Adipose tissue (tissue), 3 donors: Measurements from ENCODE around the gene PEX11A. TPM values are rescaled to one million over a fixed set of nuclear protein-coding genes. Genes with fewer than 3 reads are reported as not detected.

Experiments used
- H3K27ac ChIP-seq: one replicate; pipeline ENCODE4 v1.5.1; 2013; ENCODE audit warnings: low read depth, low read length
- WGBS, 3 donors: extraction: QIAGEN DNeasy Blood & Tissue Kit; methylation state at CpG; one replicate each; pipeline ENCODE4 v1.1.7; 2013; 5-methylcytosine and 5-hydroxymethylcytosine counted together
- polyA plus RNA-seq, 3 donors: library from polyadenylated mRNA; stranded (reverse); fragments of 200-250 nt; gene quantifications; one replicate each; pipeline ENCODE4 v1.2.3, GENCODE V29; 2013
- donor health status: healthy with polysubstance abuse.
- donor health status: Bipolar disorder and iron deficiency.
- donor health status: healthy.

Gene PEX11A
- polyA plus RNA-seq, 3 donors: 11.3 to 40.4 (median 12.8) TPM

DNA sequence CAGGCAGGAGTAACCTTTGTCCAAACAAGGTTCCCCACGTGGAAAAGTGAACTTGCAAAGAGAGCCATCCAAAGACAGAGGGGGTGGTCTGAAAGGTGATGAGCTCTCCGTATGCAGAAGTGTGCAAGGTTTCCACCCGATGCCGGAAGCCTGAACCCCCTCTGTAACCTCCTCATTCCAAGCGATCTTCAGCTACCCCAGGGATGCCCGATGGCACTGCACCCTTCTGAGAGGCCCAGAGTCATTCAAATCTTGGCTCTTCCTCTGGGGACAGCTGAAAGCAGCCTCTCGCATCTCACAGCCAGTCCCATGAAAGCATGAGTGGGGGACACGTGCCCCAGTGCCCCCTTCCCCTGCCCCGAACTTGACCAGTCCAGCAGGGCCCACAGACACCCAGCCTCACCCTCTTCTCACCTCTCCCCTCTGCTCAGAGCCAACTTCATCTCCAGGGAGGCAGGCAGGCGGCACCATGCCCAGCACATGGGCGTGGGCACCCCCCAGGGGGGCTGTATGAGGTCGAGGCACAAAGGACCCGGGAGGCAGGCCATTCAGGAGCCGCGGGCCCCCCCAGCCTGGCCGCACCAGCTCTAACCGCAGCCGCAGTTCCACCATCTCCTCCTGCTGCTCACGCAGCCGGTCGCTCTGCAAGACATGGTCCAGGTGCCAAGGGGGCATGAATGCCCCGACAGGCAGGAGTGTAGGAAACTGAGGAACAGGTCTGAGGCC, 44.0 kb downstream of the PEX11A start:
- WGBS, 3 donors: 74 to 88% (median 80%) methylated on average over 20 to 22 of the region's 22 CpGs
- H3K27ac ChIP-seq: no peak overlapping the region

GRCh38 chr15:89645680-89646079, 44.9 kb downstream of the PEX11A start:
- WGBS, 3 donors: 93 to 97% (median 95%) methylated on average over 7 to 8 of the region's 8 CpGs
- H3K27ac ChIP-seq: no peak overlapping the region

DNA sequence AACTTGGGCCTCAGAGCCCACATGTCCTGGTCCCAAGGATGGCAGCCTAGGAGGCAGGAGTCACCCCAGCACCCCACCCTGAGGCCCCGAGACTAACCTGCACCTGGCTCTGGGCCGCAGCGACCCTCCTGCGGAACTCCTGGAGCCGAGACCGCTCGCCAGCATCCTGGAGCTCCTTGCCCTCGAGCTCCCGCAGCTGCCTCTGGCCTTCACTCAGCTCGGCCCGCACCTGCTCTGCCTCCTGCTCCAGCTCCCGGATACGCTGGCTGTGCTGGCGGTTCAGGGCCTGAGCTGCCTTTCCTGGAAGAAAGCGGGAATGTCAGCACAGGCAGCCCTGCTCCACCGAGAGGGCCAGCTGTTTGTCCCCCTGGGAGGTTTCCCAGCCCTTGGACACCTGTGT, 48.4 kb downstream of the PEX11A start:
- 87 to 96% (median 95%) methylated on average over 16 of the region's 16 CpGs for WGBS, 3 donors
- no peak overlapping the region for H3K27ac ChIP-seq

DNA sequence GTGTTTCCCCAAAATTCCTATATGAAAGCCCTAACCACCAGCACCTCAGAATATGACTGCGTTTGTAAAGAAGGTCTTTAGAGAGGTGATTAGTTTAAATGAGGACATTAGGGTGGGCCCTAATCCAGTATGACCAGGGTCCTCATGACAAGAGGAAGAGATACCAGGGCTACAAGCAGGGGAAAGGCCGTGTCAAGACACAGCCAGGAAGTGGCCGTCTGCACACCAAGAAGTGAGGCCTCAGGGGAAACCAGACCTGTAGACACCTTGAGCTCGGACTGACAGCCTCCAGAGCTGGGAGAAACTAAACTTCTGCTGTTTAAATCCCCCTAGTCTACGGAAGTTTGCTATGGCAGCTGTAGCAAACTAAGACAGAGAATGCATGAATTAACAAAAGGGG, 49.5 kb downstream of the PEX11A start:
- WGBS, 3 donors: 70 to 90% (median 77%) methylated on average over 5 of the region's 5 CpGs
- H3K27ac ChIP-seq: no peak overlapping the region

- 96 to 97% (median 96%) methylated on average over 5 of the region's 5 CpGs for WGBS, 3 donors
- H3K27ac ChIP-seq: no peak overlapping the region
Measured at GRCh38 chr15:89640245-89640644, 50.3 kb downstream of the PEX11A start.

DNA sequence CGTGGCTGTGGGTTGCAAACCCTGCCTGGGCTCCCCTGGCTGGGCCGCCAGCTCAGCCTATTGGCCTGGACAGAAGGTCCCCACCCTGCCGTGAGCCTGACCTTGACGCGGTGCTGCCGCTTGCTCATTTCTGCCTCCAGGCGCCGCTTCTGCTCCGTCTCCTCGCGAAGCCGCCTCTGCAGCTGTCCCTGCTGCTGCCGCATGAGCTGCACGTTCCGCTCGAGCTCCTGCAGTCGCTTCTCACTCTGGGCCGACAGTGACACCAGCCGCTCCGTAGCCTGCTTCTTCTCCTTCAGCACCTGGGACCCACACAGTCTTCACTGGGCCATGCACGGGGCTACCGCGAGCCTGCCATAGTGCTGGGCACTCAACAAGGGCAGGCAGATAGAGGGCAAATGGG, 57.0 kb downstream of the PEX11A start:
- H3K27ac ChIP-seq: no peak overlapping the region
- WGBS, 3 donors: 94 to 95% (median 94%) methylated on average over 23 of the region's 23 CpGs

GRCh38 chr15:89632563-89633430, 57.8 kb downstream of the PEX11A start:
- no peak overlapping the region for H3K27ac ChIP-seq
- WGBS, 3 donors: 87 to 98% (median 97%) methylated on average over 16 to 18 of the region's 18 CpGs

DNA sequence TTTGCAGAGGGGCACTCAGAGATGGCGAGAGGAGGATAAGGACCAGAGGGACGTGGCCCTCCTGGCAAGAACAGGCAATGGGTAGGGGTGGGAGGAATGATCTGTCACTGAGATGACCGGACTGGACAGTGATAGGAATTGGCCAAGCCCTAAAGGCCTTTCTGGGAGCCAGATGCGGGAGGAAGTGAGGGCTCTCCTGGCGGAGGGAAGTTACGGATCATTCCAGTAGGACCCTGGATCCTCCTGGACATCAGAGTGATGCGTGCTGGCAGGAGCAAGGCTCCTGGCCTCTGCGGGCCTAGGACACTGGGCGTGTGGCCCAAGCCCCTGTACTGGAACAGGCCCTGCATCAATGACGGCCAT, 58.7 kb downstream of the PEX11A start:
- WGBS, 3 donors: 85 to 90% (median 87%) methylated on average over 10 of the region's 10 CpGs
- no peak overlapping the region for H3K27ac ChIP-seq

Other genes starting within 250 kb of the PEX11A start
- gene RHCG, start 194.2 kb downstream of the PEX11A start, polyA plus RNA-seq: 1 to 10 TPM in 1 of 3 donors, under 1 TPM in 2; 0.56 to 5.3 (median 0.61) TPM
- gene TICRR, start 115.3 kb downstream of the PEX11A start, polyA plus RNA-seq: under 1 TPM in 2 of 3 donors, not detected in 1; 0.05 to 0.06 TPM
- gene KIF7, start 35.3 kb downstream of the PEX11A start, polyA plus RNA-seq: 1 to 10 TPM in 2 of 3 donors, under 1 TPM in 1; 0.78 to 6.4 (median 2.9) TPM
- gene PLIN1, start 11.4 kb downstream of the PEX11A start, polyA plus RNA-seq: 1,000 to 10,000 TPM in 1 of 3 donors, 100 to 1,000 TPM in 2; 128 to 1,761 (median 559) TPM
- gene WDR93, start 57 bp upstream of the PEX11A start, polyA plus RNA-seq: under 1 TPM in 2 of 3 donors, not detected in 1; 0.18 to 0.92 TPM
- gene MESP1, start 60.5 kb upstream of the PEX11A start, polyA plus RNA-seq: 10 to 100 TPM in 1 of 3 donors, 1 to 10 TPM in 2; 2.4 to 25.5 (median 4.0) TPM
- gene MESP2, start 85.6 kb upstream of the PEX11A start, polyA plus RNA-seq: 1 to 10 TPM in 1 of 3 donors, under 1 TPM in 2; 0.21 to 1.5 (median 0.39) TPM
- gene ANPEP, start 124.1 kb upstream of the PEX11A start, polyA plus RNA-seq: 100 to 1,000 TPM in 1 of 3 donors, 10 to 100 TPM in 2; 20.1 to 527 (median 47.6) TPM
- 10 to 100 TPM; 14.2 to 34.0 (median 29.2) TPM for gene AP3S2, start 203.2 kb upstream of the PEX11A start, polyA plus RNA-seq
- 10 to 100 TPM in 2 of 3 donors, 1 to 10 TPM in 1; 9.0 to 24.0 (median 18.8) TPM for gene ARPIN, start 222.2 kb upstream of the PEX11A start, polyA plus RNA-seq